Skin of body (tissue), 2 donors: ENCODE results near the gene MACROD1. TPM values are rescaled to one million over a fixed set of nuclear protein-coding genes. Genes with fewer than 3 reads are reported as not detected.

Experiments used
- DNase-seq: peaks from one replicate; lab custom pipeline; 2025; lab: John Stamatoyannopoulos, UW
- total RNA-seq: library from RNA; depleted of rRNA; stranded (reverse); fragments of >200 nt; gene quantifications from one replicate; pipeline ENCODE4 v1.2.3, GENCODE V29; 2014

Gene MACROD1
- total RNA-seq, 1 donor from 2014 or later = 23.1 TPM

DNA sequence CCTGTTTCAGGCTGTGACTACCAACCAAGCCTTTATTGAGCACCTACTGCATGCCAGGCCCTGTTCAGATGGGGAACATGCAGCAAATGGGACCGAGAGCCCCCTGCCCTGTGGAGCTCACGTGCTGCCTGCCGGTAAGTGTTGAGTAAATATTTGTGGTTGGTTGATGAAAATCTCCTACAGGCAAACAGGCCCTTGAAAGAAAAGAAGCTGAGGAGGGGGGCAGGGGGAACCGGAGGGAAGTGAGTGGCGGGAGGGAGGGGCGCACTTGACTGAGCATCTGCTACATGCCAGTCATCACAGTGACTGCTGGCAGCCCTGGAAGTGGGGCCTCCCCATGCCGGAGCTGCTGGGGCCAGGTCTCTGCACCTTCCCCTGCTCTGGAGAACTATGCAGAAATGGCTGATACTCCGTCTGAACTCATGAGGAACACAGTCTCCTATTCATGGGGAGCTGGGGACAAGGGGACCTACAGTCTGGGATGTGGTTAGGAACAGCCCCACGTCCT lies 34.2 kb downstream of the MACROD1 start:
- no peak for DNase-seq

DNA sequence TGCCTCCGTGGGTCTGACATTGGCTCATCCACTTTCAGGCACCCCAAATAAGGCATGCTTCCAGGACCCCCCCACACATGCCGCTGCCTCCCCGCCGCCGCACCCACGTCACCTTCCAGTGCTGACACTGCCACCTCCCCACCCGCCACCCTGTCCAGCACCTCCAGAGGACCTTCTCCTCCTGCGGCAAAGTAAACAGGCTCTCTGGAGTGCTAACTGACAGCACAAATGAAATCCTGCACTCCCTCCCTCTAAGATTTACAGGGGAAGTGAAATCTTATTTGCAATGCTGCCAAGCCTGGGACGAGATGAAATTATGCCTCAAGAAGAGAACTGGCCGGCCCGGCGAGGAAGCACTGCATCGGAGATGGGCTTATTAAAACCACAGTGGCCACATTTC lies 35.3 kb downstream of the MACROD1 start:
- DNase-seq = no peak

DNA sequence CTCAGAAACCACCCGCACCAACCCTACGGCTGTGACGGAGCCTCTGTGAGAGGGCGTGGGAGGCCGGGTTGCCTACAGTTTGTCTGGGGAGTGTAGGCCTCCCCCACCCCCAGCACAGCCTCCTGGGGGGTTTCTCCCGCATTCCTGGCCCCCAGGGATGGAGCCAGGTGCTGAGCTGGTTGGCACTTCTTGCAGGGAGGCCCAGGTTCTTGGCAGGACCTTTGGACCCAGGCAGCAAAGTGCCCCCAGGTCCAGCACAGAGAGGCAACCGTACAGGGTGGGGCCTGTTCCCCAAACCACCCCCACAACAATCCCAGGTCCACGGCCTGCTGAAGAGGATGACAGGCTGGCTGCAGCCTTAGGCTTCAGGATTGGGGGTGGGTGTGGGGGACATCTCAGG lies 36.5 kb downstream of the MACROD1 start:
- no peak for DNase-seq

DNA sequence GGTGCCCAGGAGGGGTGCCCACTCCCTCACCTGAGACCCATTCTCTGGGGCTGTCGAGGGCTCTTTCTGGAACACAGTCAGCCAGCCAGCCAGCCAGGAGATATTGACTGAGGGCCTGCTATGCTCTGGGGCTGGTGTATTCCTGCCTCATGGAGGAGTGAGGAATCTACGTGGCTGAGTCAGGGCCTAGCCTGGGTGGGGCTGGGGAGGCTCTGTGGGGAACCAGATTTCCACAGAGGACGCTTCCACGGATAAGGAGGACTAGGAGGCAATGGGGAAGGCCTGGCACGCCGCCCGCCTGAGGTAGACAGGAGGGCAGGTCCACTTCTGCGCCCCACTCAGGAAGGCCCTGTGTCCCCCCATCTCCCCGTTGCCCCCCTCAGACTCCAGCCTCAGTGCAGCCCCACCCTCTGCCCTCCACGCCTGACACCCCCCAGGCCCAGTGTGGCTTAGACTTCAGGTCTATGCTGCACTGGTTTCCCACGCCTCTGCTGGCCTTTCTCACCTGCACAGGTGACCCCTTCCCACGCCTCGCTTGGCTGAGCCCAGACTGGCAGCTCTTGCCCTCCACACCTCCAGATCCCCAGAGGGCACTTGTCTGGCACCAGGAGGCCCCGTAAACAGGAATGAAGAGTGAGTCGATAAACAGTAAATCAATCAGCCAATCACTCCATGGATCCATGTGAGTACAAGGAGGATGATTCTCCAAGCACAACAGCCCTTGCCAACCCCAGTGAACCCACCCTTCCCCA lies 37.5 kb downstream of the MACROD1 start:
- DNase-seq = no peak

DNA sequence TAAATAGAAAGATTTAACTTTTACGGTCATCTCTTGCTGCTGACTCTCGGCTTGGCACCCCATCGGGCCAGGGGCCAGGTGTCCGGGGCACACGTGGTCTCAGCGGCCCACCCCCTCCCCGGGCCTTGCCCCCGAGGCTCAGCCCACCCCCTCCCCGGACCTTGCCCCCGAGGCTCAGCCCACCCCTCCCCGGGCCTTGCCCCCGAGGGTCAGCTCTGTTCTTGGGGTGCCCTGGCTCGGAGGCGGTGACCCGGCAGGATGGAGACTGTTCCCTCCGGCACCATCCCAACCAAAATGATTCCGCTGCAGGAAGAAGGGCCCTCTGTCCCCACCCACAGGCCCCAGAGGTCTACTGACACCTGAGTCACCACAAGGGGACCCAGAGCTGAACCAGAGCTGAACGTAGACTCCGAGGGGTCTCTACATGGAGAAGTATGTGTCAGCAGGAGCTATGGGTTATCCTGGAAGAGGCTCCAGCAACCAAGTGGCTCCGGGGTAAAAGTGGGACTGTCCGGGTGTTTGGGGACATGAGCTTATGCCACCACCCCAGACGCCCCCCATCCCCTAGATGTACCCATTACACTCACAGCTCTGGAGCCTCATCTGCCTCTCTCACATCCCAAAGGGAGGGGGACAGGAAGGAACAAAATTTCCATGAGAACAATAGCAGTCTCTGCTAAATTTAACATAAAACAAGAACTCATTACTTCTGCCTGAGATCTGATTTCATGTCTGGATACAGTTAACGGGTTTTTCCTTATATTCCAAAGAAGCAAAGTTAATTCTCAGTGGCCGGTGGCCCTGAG lies 38.4 kb downstream of the MACROD1 start:
- DNase-seq = no peak

DNA sequence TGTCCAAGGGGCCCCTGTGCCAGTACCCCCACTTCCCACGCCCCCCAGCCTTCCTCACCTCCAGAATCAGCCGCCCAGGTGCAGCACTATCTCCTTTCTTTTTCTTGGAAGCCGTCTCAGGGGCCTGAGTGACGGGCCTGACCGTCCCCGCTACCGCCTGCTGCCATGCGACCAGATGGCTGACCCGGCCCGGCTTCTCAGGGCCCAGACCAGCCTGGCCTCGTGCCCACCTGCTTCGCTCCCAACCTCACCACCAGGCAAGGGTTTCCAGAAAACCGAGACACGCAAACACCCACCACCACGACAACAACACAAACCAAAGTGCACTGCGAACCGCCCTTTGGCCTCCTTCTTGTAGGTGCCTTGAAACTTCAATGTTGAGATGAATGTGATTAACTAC lies 39.1 kb downstream of the MACROD1 start:
- DNase-seq = no peak

DNA sequence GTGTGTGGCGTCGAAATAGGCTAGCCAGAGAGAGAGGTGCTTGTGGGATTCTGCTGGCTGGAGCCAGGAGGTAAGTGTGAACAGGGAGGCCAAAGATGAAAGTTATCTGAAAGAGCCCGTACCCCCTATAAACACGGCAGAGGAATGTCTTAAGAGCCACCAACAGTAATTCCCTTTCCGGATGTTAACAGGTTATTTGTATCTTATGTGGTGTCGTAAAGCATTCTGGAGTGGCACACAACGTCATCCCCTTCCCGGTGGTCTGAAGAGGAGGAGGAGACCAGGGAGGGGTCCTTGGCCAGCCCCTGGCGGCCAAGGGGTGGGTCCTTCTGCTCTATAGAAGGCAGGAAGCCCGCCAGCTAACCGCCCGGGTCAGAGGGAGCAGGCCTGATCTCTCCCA lies 39.5 kb downstream of the MACROD1 start:
- no peak for DNase-seq

DNA sequence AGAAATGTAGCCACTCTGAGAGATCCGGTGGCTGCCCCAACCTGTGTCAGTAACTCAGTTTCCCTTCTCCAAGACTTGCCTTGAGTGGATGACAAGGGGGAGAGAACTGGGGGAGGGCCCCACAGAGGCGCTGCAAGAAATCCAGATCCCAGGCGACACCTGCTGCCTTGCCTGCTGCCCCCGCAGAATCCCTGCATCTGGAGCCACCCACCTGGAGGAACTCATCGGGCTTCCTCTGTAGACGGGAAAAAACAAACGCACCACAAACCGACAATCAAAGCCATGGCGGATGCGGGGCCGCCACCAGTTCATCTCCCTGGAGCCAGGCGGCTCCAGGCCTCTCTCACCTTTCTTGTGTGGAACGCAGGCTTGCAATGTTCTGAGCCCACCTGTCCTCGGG lies 40.2 kb downstream of the MACROD1 start:
- DNase-seq = no peak

DNA sequence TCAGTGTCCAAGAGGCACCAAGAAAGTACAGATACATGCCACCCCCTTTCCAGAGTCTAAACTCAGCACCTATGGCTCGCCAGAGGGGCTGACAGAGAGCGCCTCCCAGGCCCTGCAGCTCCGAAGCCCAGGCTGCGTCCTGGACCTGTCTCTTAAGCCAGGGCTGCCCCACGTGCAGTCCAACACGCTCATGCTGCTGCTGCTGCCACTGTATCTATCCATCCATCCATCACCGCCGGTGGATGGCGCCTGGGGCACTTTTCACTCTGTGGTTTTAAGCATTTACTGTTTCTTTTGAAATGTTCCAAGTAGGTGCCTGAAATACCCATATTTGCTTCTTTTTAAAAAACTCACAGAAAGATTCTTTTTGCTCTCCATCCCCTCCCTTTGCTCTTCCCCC lies 41.8 kb downstream of the MACROD1 start:
- no peak for DNase-seq

DNA sequence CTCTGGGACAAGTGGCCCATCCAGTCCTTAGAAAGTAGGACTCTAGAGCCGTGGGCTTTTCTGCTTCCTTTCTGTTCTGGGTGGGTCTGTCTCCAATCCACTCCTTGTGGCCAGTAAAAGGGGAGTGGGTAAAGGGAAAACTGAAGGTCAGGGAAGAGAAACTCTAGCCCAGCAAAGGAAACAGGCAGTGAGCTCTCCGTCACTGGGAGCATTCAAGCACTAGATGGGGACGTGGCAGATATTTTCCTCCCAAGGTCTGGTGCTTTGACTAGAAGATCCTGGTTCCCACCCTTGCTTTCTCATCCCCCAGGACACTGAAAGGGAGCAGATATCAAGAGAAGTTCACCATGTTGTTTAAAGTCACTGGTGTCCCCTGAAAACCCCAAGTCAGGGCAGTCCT lies 42.2 kb downstream of the MACROD1 start:
- no peak for DNase-seq

DNA sequence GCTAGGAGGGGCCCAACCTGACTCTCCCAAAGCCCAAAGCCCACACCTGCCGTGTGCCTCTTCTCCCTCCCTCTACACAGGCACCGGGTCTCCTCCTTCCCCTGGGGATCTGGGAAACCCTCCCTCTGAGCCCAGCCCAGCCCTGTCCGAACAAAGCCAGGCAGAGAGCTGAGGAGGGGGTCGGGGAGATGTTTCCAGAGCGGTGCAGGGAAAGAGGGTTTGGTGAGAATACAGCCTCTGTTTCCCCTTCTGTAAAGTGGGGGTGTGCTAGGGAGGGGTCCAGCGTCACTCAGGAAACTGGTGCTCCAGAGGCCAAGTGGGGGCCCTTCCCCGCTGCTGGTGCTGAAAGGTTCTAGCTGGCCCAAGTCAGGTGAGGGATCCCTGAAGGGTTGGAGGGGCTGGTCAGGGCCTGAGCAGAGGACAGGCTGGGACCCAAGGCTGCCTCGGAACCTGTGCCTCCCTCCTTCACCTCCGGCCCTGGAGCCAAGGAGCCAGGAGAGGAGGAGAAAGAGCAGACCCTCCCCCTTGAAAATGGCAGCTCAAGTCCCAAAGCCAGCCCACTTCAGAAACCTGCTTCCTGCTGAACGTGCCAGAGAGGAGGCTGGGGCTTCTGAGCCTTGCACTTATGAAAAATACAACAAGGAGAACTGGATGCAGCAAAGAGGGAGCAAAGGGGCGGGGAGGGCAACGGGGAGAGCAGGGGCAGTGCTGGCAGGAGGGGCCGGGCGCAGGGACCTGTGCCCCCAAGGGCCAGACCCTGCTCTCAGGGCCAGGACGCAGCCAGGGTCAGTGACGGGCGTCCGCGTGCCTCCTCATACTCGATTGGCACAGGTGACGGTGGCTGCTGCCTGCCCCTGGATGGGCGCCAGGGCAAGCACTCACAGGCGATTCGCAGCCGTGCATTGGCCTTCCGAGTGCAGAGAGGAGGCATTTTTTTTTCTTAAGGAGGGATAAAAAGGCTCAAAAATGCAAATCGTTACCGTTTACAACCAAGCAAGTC lies 43.2 kb downstream of the MACROD1 start:
- no peak for DNase-seq

DNA sequence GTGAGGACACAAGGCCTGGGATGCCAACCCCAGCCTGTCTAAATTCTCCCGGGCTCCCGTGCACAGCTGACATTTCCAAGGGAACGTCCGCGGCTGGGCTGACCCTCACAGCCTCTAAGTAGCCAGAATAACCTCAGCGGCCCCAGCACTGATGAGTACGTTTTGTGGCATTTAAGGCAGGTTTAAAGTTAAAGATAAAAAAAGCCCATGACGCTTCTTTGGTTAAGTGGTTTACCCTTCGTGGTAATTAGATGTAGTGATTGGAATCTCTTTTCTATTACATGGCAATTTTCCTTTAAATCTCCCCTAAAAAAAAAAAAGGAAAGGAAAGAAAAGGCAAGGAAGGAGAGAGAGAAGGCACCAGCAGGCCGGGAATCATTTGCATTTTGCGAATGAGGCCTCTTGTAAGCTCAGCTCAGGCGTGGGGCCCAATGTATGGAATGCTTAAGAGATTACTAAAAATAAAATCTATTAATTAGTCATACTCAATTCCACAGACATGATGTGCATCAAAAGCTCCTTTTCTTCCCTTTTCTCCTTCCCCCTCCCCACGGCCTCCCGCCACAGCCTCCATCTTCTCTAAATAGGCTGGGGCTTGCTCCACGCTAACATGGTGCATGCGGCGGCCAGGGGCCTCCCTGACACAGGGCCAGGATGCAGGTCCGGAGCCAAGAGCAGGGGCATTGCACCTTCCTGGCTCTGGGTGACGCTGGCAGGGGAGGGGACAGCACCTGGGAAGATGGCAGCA lies 44.1 kb downstream of the MACROD1 start:
- DNase-seq = peak; percentile 56

DNA sequence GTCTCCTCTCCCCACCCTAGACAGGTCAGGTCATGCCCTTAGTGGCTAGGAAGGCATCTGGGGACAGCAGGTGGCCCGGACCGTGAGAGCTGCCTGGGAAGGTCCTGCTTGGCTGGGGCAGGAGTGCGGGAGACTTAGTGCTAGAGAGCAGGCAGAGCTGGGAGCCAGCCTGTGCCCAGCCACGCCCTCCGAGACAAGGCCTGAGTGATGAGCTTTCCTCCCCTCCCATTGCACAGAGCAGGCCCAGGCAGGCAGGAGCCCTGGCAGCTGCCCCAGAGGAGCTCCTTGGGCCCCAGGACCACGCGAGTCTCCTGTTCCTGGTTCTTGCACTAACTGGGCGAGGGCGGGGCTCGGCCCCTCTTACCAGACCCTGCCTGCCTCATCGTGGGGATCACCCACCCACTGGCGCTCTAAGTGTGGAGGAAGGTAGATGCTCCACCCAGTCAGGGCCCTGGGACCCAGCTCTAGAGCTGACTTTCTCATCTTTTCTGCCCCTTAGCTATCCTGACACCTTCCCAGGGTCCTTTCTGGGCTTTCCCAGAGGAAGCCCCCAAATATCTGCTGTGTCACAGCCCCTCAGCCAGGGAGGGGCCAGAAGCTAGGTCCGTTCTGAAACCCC lies 44.9 kb downstream of the MACROD1 start:
- peak; percentile 5 for DNase-seq

DNA sequence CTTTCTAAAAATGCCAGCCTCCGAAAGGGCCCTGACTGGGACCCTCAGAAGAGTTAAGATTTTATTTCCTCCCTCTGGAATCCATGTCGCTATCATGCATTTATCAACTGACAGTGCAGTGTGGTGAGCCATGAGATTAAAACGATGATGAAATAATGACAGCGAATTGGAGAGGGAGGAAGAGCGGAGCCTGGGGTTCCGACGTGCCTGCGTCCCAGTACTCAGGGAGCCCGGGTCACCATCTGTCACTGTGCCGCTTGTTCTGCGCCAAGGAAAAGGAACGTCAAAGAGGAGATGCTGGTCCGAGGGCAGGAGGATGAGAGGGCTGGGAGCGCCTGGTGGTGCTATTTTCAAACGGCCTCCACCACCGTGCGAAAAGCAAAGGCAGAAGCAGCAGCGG lies 46.2 kb downstream of the MACROD1 start:
- no peak for DNase-seq

DNA sequence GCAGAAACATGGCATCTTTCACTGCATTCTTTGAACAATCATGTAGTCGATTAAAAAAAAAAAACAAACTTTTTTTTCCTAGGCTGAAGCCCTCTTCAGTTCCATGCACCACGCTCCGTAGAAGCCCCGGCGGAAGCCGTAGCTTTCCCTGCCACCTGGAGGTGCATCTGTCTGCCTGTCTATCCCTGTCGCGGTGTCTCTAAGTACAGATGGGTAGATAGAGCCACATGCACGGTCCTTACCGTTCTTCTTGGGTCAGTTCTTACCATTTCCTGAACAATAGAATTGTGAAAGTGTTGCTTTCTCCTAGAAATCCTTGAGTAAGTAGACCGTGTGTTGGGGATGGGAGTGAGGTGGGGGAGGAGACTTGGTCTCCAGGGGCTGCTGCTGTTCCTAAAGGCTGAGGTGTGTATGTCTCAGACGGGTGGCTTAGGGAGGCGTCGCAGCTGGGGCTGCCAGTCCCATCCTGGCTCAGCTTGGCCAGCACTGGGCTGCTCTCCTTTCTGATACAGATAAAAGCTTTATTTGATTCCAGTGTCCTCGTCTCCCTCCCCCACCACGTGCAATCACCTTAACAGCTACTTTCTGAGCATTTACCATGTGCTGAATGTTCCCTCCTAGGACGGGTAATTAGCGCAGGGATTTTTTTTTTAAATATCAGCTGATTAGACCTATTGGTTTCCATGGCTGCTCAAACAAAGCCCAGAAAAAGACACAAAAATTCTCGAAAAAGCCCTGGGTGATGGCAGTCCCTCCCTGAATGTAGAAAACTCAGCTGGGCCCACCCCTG lies 46.8 kb downstream of the MACROD1 start:
- no peak for DNase-seq

DNA sequence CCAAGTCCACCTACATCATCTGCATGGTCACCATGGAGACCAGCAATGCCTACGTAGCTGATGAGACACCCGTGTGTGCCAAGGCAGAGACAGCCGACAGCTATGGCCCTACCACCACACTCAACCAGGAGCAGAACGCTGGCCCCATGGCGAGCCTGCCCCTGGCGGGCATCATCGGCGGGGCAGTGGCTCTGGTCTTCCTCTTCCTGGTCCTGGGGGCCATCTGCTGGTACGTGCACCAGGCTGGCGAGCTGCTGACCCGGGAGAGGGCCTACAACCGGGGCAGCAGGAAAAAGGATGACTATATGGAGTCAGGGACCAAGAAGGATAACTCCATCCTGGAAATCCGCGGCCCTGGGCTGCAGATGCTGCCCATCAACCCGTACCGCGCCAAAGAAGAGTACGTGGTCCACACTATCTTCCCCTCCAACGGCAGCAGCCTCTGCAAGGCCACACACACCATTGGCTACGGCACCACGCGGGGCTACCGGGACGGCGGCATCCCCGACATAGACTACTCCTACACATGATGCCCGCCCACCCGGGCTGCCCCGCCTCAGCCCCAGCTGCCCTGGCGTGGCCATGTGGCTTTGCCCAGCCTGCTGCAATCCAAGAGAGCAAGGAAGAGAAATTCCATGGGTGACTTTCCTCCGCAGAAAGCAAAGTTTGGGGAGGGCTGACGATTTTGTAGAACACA lies 48.0 kb downstream of the MACROD1 start:
- no peak for DNase-seq

DNA sequence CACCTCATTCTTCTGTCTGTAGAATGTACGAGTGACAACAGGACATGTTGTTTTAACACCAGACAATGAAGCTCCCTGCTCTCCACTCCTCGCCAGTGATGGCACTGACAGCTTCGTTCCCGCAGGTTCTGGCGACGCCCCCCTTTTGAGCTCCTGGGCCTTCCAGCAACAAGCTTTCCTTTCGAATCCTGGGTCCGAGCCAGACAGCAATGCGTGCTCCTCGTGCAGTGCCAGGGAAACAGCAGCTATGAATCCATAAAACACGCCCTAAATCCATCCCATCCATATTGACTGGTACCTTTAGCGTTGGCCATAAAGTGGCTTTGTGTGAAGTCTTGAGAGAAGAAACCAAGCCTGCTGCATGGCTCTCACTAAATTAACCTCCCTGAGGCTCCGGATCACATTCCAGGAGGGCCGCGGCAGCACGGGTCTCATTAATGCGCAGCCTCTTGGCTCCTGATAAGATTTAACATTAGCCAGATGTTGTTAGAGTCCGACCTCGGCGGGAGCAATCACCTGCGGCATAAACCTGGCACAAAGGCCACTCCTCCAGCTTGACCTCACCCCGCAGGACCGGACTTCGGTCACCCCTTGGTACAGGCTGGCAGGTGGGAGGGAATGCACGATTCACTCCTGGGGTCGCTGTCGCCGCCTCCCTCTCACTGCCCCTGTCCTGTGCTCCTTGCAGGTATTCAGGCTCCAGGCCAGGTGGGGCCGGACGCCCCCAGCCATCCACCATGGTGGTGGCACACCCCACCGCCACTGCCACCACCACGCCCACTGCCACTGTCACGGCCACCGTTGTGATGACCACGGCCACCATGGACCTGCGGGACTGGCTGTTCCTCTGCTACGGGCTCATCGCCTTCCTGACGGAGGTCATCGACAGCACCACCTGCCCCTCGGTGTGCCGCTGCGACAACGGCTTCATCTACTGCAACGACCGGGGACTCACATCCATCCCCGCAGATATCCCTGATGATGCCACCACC lies 50.1 kb downstream of the MACROD1 start:
- no peak for DNase-seq

DNA sequence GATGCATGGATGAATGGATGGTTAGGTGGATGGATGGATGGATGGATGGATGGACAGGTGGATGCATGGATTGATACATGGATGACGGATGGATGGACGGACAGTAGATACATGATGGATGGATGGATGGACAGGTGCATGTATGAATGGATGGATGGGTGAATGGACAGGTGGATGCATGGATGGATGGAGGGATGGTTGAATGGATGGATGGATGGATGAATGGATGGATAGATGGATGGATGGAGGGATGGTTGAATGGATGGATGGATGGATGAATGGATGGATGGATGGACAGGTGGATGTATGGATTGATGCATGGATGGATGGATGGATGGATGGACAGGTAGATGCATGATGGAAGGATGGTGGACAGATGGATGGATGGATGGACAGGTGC lies 51.7 kb downstream of the MACROD1 start:
- DNase-seq = no peak
